HepG2 (cell line): ENCODE results near the gene LNPK. TPM values are rescaled to one million over a fixed set of nuclear protein-coding genes. Genes with fewer than 3 reads are reported as not detected.

Source experiments
- ATAC-seq: fragments of 200-7000 bp; cut with Tn5 transposase; 3 replicates; pipeline ENCODE4 v1.9.1; 2020; ENCODE audit warnings: mild to moderate bottlenecking, moderate library complexity
- BruUV-seq: library from RNA; stranded (reverse); fragments of 400-500 nt; replicated peaks from 2 replicates; lab custom pipeline; 2021; lab: Mats Ljungman, UMichigan
- CTCF ChIA-PET: fragments of 300-600 bp; formaldehyde crosslinking; extraction: SDS; loops from one replicate; lab custom pipeline; 2021; ENCODE audit warnings: low total read pairs, inconsistent platforms, low intra/inter-chr PET ratio; lab: Yijun Ruan, JAX
- POLR2A ChIA-PET: fragments of 350-600 bp; sonication (Branson Sonifier 250); formaldehyde crosslinking; loops from one replicate; lab custom pipeline; 2020; ENCODE audit warnings: antibody characterized with exemption, inconsistent platforms; lab: Yijun Ruan, JAX
- DNase-seq: peaks from one replicate; pipeline ENCODE4 v3.0.0-alpha.2; 2015; ENCODE audit warnings: low spot score
- FAIRE-seq: peaks from 3 replicates; lab custom pipeline; 2011; peaks lifted over from hg19 to GRCh38; lab: Jason Lieb, UNC
- H2AFZ ChIP-seq: one replicate; pipeline ENCODE4 v1.6.1; 2011; ENCODE audit warnings: low read length, inconsistent platforms
- H3K27ac ChIP-seq: fragments of 300-600 bp; 3 replicates; pipeline ENCODE4 v1.8.0; 2011; ENCODE audit warnings: mixed run types, mild to moderate bottlenecking, mixed read lengths, low read length, inconsistent platforms; ENCODE audit not compliant: insufficient read depth; ENCODE audit errors: extremely low read length
- H3K27me3 ChIP-seq, 2 experiments: fragments of 200-600 bp in 1 of 2; 2 replicates in 1 of 2; 3 replicates in 1 of 2; pipeline versions ENCODE4 v1.6.0 to v1.8.0; 2011; ENCODE audit warnings: low read length in 2 of 2, mild to moderate bottlenecking in 2 of 2, moderate library complexity in 2 of 2, inconsistent platforms in 1 of 2; ENCODE audit not compliant: insufficient read depth in 2 of 2, control insufficient read depth in 1 of 2
- H3K36me3 ChIP-seq, 2 experiments: fragments of 200-600 bp in 1 of 2; replicated peaks in 1 of 2; 2 replicates in 1 of 2; 3 replicates in 1 of 2; pipeline versions ENCODE4 v1.5.1 to v1.8.0; 2011; ENCODE audit warnings: low read length in 2 of 2, inconsistent platforms in 1 of 2; ENCODE audit not compliant: insufficient read depth in 2 of 2, control insufficient read depth in 1 of 2
- H3K4me1 ChIP-seq: 2 replicates; pipeline ENCODE4 v1.5.1; 2012; ENCODE audit warnings: low read length, inconsistent platforms; ENCODE audit not compliant: insufficient read depth
- H3K4me2 ChIP-seq: 2 replicates; pipeline ENCODE4 v1.6.0; 2011; ENCODE audit warnings: low read depth, low read length, inconsistent platforms
- H3K4me3 ChIP-seq, 3 experiments: fragments of 200-600 bp in 1 of 3; sonication (generic), shearing (Covaris generic) in 1 of 3; replicated peaks in 1 of 3; 2 replicates each; pipeline ENCODE4 v1.5.1; 2011 to 2016; ENCODE audit warnings: low read length in 3 of 3, inconsistent platforms in 2 of 3, low read depth in 2 of 3, mild to moderate bottlenecking in 2 of 3, control low read depth in 1 of 3, mixed read lengths in 1 of 3; ENCODE audit not compliant: insufficient read depth in 1 of 3
- H3K79me2 ChIP-seq: one replicate; pipeline ENCODE4 v1.6.1; 2011; ENCODE audit warnings: low read length, inconsistent platforms; ENCODE audit not compliant: insufficient read depth
- H3K9ac ChIP-seq: 2 replicates; pipeline ENCODE4 v1.6.0; 2011; ENCODE audit warnings: mild to moderate bottlenecking, low read depth, low read length, inconsistent platforms; ENCODE audit not compliant: insufficient read depth
- H3K9me3 ChIP-seq: 2 replicates; pipeline ENCODE4 v1.5.1; 2012; ENCODE audit warnings: mild to moderate bottlenecking, low read length
- H4K20me1 ChIP-seq: 2 replicates; pipeline ENCODE4 v1.6.0; 2011; ENCODE audit warnings: inconsistent platforms, mild to moderate bottlenecking, low read length, moderate library complexity; ENCODE audit not compliant: insufficient read depth
- ETV5 ChIP-seq: IDR thresholded peaks from 2 replicates; pipeline ENCODE4 v1.6.1; 2018; ENCODE audit warnings: missing biosample characterization, missing genetic modification reagents, inconsistent platforms, borderline replicate concordance
- GATAD1 ChIP-seq: IDR thresholded peaks from 2 replicates; pipeline ENCODE4 v1.6.1; 2016; ENCODE audit warnings: missing genetic modification reagents, missing compliant biosample characterization
- KAT7 ChIP-seq: IDR thresholded peaks from 2 replicates; pipeline ENCODE4 v1.6.1; 2018; ENCODE audit warnings: borderline replicate concordance, missing compliant biosample characterization
- MAFK ChIP-seq, 2 experiments: IDR thresholded peaks in 1 of 2; conservative IDR thresholded peaks in 1 of 2; 2 replicates each; pipeline ENCODE4 v1.6.1; 2011; ENCODE audit warnings: improper control_type of control experiment in 2 of 2, low read length in 2 of 2
- ZBTB21 ChIP-seq: sonication (generic); formaldehyde crosslinking; IDR thresholded peaks from 2 replicates; pipeline ENCODE4 v1.4.0; 2020; ENCODE audit warnings: missing genetic modification reagents
- ZBTB38 ChIP-seq: sonication (generic); formaldehyde crosslinking; IDR thresholded peaks from 2 replicates; pipeline ENCODE4 v1.5.1; 2020; ENCODE audit warnings: mild to moderate bottlenecking, missing genetic modification reagents
- ZNF382 ChIP-seq: sonication (generic); formaldehyde crosslinking; IDR thresholded peaks from 2 replicates; pipeline ENCODE4 v1.5.0; 2020; ENCODE audit warnings: missing genetic modification reagents, mild to moderate bottlenecking, borderline replicate concordance
- ZNF607 ChIP-seq: sonication (generic); formaldehyde crosslinking; IDR thresholded peaks from 2 replicates; pipeline ENCODE4 v1.5.1; 2020; ENCODE audit warnings: missing genetic modification reagents, mild to moderate bottlenecking, borderline replicate concordance
- ZNF761 ChIP-seq: sonication (generic); formaldehyde crosslinking; conservative IDR thresholded peaks from 2 replicates; pipeline ENCODE4 v1.4.0; 2020; ENCODE audit warnings: mild to moderate bottlenecking, missing genetic modification reagents
- WGBS: methylation state at CpG from one replicate; pipeline ENCODE4 v1.1.6; 2017; ENCODE audit warnings: low lambda C conversion rate; 5-methylcytosine and 5-hydroxymethylcytosine counted together
- in situ Hi-C: cut with HindIII; loops from 2 replicates; pipeline ENCODE4 v1.10.0; 2017; ENCODE audit warnings: low pct_unique_long_range_greater_than_20kb; ENCODE audit not compliant: extremely low pct_ligation_motif_present
- intact Hi-C: fragments of 100-400 bp; cut with micrococcal nuclease; formaldehyde crosslinking; loops from one replicate; pipeline ENCODE4 v1.10.0; 2022; ENCODE audit not compliant: unreplicated experiment
- polyA plus RNA-seq, 8 experiments: library from polyadenylated mRNA; depleted of rRNA in 3 of 8; stranded (reverse) in 7 of 8; unstranded in 1 of 8; fragments of >200 nt; fragmentation: Illumina TruSeq in 4 of 8; extraction: Trizol in 4 of 8; gene quantifications; 2 replicates each; pipeline versions ENCODE4 v1.2.1 to v1.2.3, GENCODE V29; 2011 to 2016; ENCODE audit warnings: low read depth in 4 of 8, missing spikeins in 1 of 8, mixed read lengths in 1 of 8; ENCODE audit not compliant: insufficient read depth in 1 of 8
- total RNA-seq, 5 experiments: library from RNA; depleted of rRNA; stranded (reverse); fragments of >200 nt; fragmentation: Illumina TruSeq; extraction: Trizol; gene quantifications; 2 replicates each; pipeline ENCODE4 v1.2.3, GENCODE V29; 2016; ENCODE audit warnings: low read depth in 1 of 5
- TF ChIP-seq, protein P1 (sequence below): sonication (generic); formaldehyde crosslinking; IDR thresholded peaks from 2 replicates; pipeline ENCODE4 v1.5.0; 2020; ENCODE audit warnings: missing genetic modification reagents, mild to moderate bottlenecking, borderline replicate concordance
- TF ChIP-seq, protein P2 (sequence below): sonication (generic); formaldehyde crosslinking; IDR thresholded peaks from 2 replicates; pipeline ENCODE4 v1.5.0; 2020; ENCODE audit warnings: missing genetic modification reagents
- TF ChIP-seq, protein P3 (sequence below): sonication (generic); formaldehyde crosslinking; IDR thresholded peaks from 2 replicates; pipeline ENCODE4 v1.4.0; 2020; ENCODE audit warnings: mild to moderate bottlenecking, missing genetic modification reagents, borderline replicate concordance
- TF ChIP-seq, protein P4 (sequence below): sonication (generic); formaldehyde crosslinking; IDR thresholded peaks from 2 replicates; pipeline ENCODE4 v1.4.0; 2020; ENCODE audit warnings: missing genetic modification reagents
- TF ChIP-seq, protein P5 (sequence below): sonication (generic); formaldehyde crosslinking; IDR thresholded peaks from 2 replicates; pipeline ENCODE4 v1.5.0; 2020; ENCODE audit warnings: missing genetic modification reagents
- TF ChIP-seq, protein P6 (sequence below): sonication (generic); formaldehyde crosslinking; IDR thresholded peaks from 2 replicates; pipeline ENCODE4 v1.4.0; 2020; ENCODE audit warnings: low read depth, mild to moderate bottlenecking, missing genetic modification reagents

LNPK gene
- total and polyA plus RNA-seq, 2 of the 13 experiments (the other 11 are each of a cell fraction or from before 2014, with no cell fraction given) = 25.4 to 26.1 TPM

DNA sequence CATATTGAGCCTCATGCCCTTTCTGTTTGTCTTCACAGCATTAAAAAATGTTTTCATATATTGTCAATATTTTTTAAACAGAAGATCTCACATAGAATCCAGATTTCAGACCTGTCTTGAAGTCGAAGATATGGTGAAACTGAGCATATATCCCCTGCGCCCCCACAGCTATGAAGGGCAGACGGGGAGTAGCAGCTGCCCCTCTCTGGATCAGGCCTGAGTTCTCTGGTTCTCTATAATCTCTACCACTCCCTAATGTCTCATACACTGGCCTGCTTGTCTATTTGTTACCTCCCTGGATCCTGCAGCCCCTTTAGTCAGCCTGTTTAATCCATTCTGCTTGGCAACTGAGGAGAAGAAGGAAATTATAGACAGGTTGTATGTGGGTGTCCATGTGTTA is 122.4 kb downstream of the LNPK start:
- no peak overlapping the region for H3K9ac ChIP-seq
- peaks cover 0 to 8% of the 10 kb centered on the region in 2 experiments; a peak in 2 of 5 replicates for H3K27me3 ChIP-seq
- ChIA-PET CTCF (no interaction called here), POLR2A (no interaction called here)
- DNase-seq = no peak
- no peak overlapping the region for H3K4me3 ChIP-seq
- no peaks in the 10 kb centered on the region for H3K9me3 ChIP-seq
- intact Hi-C loops (no loop called here), in situ Hi-C loops (no loop called here)
- peak; percentile 70; the same call in 2 of the 3 replicates for ATAC-seq
- no peak for FAIRE-seq
- no peak overlapping the region for H2AFZ ChIP-seq
- 50% methylated on average over 3 of the region's 3 CpGs for WGBS
- H3K4me1 ChIP-seq = no peaks in the 10 kb centered on the region
- H3K4me2 ChIP-seq = no peak overlapping the region
- H3K79me2 ChIP-seq = no peaks in the 10 kb centered on the region
- H3K27ac ChIP-seq = no peak overlapping the region
- H3K36me3 ChIP-seq = no peaks in the 10 kb centered on the region
- no peaks in the 10 kb centered on the region for H4K20me1 ChIP-seq
- BruUV-seq = no TSS peak
- TF ChIP-seq, protein P1, sequence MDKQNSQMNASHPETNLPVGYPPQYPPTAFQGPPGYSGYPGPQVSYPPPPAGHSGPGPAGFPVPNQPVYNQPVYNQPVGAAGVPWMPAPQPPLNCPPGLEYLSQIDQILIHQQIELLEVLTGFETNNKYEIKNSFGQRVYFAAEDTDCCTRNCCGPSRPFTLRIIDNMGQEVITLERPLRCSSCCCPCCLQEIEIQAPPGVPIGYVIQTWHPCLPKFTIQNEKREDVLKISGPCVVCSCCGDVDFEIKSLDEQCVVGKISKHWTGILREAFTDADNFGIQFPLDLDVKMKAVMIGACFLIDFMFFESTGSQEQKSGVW (CRISPR knock-in tag) = no peak
- TF ChIP-seq, protein P2, sequence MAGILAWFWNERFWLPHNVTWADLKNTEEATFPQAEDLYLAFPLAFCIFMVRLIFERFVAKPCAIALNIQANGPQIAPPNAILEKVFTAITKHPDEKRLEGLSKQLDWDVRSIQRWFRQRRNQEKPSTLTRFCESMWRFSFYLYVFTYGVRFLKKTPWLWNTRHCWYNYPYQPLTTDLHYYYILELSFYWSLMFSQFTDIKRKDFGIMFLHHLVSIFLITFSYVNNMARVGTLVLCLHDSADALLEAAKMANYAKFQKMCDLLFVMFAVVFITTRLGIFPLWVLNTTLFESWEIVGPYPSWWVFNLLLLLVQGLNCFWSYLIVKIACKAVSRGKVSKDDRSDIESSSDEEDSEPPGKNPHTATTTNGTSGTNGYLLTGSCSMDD (CRISPR knock-in tag) = no peak
- no peak for TF ChIP-seq KAT7 (CRISPR knock-in tag)
- TF ChIP-seq MAFK (conservative IDR thresholded peaks at IDR 0.05 in 1 of 2, IDR thresholded peaks at IDR 0.05 in 1 of 2; ENCODE audit: low read length in 2 of 2) = no peak
- TF ChIP-seq, protein P3, sequence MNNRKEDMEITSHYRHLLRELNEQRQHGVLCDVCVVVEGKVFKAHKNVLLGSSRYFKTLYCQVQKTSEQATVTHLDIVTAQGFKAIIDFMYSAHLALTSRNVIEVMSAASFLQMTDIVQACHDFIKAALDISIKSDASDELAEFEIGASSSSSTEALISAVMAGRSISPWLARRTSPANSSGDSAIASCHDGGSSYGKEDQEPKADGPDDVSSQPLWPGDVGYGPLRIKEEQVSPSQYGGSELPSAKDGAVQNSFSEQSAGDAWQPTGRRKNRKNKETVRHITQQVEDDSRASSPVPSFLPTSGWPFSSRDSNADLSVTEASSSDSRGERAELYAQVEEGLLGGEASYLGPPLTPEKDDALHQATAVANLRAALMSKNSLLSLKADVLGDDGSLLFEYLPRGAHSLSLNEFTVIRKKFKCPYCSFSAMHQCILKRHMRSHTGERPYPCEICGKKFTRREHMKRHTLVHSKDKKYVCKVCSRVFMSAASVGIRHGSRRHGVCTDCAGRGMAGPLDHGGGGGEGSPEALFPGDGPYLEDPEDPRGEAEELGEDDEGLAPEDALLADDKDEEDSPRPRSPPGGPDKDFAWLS (CRISPR knock-in tag) = no peak
- no peak for TF ChIP-seq ZNF761 (CRISPR knock-in tag)
- no peak for TF ChIP-seq ZBTB38 (CRISPR knock-in tag)
- TF ChIP-seq, protein P4, sequence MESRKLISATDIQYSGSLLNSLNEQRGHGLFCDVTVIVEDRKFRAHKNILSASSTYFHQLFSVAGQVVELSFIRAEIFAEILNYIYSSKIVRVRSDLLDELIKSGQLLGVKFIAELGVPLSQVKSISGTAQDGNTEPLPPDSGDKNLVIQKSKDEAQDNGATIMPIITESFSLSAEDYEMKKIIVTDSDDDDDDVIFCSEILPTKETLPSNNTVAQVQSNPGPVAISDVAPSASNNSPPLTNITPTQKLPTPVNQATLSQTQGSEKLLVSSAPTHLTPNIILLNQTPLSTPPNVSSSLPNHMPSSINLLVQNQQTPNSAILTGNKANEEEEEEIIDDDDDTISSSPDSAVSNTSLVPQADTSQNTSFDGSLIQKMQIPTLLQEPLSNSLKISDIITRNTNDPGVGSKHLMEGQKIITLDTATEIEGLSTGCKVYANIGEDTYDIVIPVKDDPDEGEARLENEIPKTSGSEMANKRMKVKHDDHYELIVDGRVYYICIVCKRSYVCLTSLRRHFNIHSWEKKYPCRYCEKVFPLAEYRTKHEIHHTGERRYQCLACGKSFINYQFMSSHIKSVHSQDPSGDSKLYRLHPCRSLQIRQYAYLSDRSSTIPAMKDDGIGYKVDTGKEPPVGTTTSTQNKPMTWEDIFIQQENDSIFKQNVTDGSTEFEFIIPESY (CRISPR knock-in tag) = no peak
- TF ChIP-seq ZNF382 (CRISPR knock-in tag) = no peak
- no peak for TF ChIP-seq ETV5 (CRISPR knock-in tag)
- TF ChIP-seq ZBTB21 (CRISPR knock-in tag) = no peak
- TF ChIP-seq, protein P5, sequence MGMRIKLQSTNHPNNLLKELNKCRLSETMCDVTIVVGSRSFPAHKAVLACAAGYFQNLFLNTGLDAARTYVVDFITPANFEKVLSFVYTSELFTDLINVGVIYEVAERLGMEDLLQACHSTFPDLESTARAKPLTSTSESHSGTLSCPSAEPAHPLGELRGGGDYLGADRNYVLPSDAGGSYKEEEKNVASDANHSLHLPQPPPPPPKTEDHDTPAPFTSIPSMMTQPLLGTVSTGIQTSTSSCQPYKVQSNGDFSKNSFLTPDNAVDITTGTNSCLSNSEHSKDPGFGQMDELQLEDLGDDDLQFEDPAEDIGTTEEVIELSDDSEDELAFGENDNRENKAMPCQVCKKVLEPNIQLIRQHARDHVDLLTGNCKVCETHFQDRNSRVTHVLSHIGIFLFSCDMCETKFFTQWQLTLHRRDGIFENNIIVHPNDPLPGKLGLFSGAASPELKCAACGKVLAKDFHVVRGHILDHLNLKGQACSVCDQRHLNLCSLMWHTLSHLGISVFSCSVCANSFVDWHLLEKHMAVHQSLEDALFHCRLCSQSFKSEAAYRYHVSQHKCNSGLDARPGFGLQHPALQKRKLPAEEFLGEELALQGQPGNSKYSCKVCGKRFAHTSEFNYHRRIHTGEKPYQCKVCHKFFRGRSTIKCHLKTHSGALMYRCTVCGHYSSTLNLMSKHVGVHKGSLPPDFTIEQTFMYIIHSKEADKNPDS (CRISPR knock-in tag) = no peak
- no peak for TF ChIP-seq ZNF607 (CRISPR knock-in tag)
- TF ChIP-seq GATAD1 (CRISPR knock-in tag) = no peak
- TF ChIP-seq, protein P6, sequence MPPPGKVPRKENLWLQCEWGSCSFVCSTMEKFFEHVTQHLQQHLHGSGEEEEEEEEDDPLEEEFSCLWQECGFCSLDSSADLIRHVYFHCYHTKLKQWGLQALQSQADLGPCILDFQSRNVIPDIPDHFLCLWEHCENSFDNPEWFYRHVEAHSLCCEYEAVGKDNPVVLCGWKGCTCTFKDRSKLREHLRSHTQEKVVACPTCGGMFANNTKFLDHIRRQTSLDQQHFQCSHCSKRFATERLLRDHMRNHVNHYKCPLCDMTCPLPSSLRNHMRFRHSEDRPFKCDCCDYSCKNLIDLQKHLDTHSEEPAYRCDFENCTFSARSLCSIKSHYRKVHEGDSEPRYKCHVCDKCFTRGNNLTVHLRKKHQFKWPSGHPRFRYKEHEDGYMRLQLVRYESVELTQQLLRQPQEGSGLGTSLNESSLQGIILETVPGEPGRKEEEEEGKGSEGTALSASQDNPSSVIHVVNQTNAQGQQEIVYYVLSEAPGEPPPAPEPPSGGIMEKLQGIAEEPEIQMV = no peak
